Neural progenitor cell (in vitro differentiated cells): ENCODE data around the gene CD164L2. TPM values are rescaled to one million over a fixed set of nuclear protein-coding genes. Genes with fewer than 3 reads are reported as not detected.

Experiments used
- DNase-seq: peaks from one replicate; pipeline ENCODE4 v3.0.0-alpha.2; 2016; ENCODE audit warnings: low spot score
- H2AFZ ChIP-seq: fragments of 200-600 bp; sonication (generic); replicated peaks from 2 replicates; pipeline ENCODE4 v1.6.1; 2016; ENCODE audit warnings: antibody characterized with exemption
- H3F3A ChIP-seq: fragments of 200-600 bp; sonication (generic); 2 replicates; pipeline ENCODE4 v1.6.1; 2016; ENCODE audit warnings: antibody characterized with exemption, low read depth
- H3K27ac ChIP-seq: fragments of 200-600 bp; sonication (generic); 2 replicates; pipeline ENCODE4 v1.5.1; 2016; ENCODE audit warnings: mild to moderate bottlenecking
- H3K27me3 ChIP-seq: fragments of 200-600 bp; sonication (generic); 2 replicates; pipeline ENCODE4 v1.6.1; 2016; ENCODE audit warnings: mild to moderate bottlenecking, moderate library complexity
- H3K36me3 ChIP-seq: fragments of 200-600 bp; sonication (generic); 2 replicates; pipeline ENCODE4 v1.5.1; 2016
- H3K4me1 ChIP-seq: fragments of 200-600 bp; sonication (generic); 2 replicates; pipeline ENCODE4 v1.6.1; 2016; ENCODE audit warnings: mixed run types
- H3K4me2 ChIP-seq: fragments of 200-600 bp; sonication (generic); 2 replicates; pipeline ENCODE4 v1.6.1; 2016
- H3K4me3 ChIP-seq: fragments of 200-600 bp; sonication (generic); 2 replicates; pipeline ENCODE4 v1.5.1; 2016
- H3K79me2 ChIP-seq: fragments of 200-600 bp; sonication (generic); 2 replicates; pipeline ENCODE4 v1.6.1; 2016; ENCODE audit warnings: low read depth
- H3K9ac ChIP-seq: fragments of 200-600 bp; sonication (generic); 2 replicates; pipeline ENCODE4 v1.6.1; 2016
- H3K9me3 ChIP-seq: fragments of 200-600 bp; sonication (generic); 2 replicates; pipeline ENCODE4 v1.5.1; 2016; ENCODE audit warnings: low read depth
- H4K20me1 ChIP-seq: fragments of 200-600 bp; sonication (generic); 2 replicates; pipeline ENCODE4 v1.6.1; 2016; ENCODE audit warnings: low read depth
- H3K27ac Mint-ChIP-seq: 3 replicates; pipeline ENCODE4 v1.8.0; 2021; ENCODE audit warnings: mixed read lengths
- H3K27me3 Mint-ChIP-seq: 2 replicates; pipeline ENCODE4 v1.8.0; 2022; ENCODE audit warnings: low read depth, mild to moderate bottlenecking, inconsistent platforms, moderate library complexity, mixed read lengths; ENCODE audit not compliant: insufficient read depth
- H3K36me3 Mint-ChIP-seq: 3 replicates; pipeline ENCODE4 v1.8.0; 2021; ENCODE audit warnings: mixed read lengths
- H3K4me1 Mint-ChIP-seq: 3 replicates; pipeline ENCODE4 v1.8.0; 2021; ENCODE audit warnings: mixed read lengths
- H3K4me3 Mint-ChIP-seq: 3 replicates; pipeline ENCODE4 v1.8.0; 2021; ENCODE audit warnings: mild to moderate bottlenecking, moderate library complexity, mixed read lengths
- H3K9me3 Mint-ChIP-seq: 3 replicates; pipeline ENCODE4 v1.8.0; 2020; ENCODE audit warnings: mixed read lengths
- CTCF ChIP-seq: fragments of 200-600 bp; sonication (generic); IDR thresholded peaks from 2 replicates; pipeline ENCODE4 v1.5.1; 2017; ENCODE audit warnings: antibody characterized with exemption, mild to moderate bottlenecking
- EZH2 ChIP-seq: fragments of 200-600 bp; sonication (generic); IDR thresholded peaks from 2 replicates; pipeline ENCODE4 v1.6.1; 2017; ENCODE audit warnings: antibody characterized with exemption, mild to moderate bottlenecking, moderate library complexity
- EZH2phosphoT487 ChIP-seq: fragments of 200-600 bp; sonication (generic); IDR thresholded peaks from 2 replicates; pipeline ENCODE4 v1.6.1; 2017; ENCODE audit warnings: antibody characterized with exemption
- total RNA-seq: library from RNA; depleted of rRNA; stranded (reverse); fragments of >200 nt; gene quantifications from 2 replicates; pipeline ENCODE4 v1.2.3, GENCODE V29; 2015; ENCODE audit warnings: low replicate concordance

The CD164L2 gene
- total RNA-seq, 1 donor from 2014 or later: 1.6 TPM

DNA sequence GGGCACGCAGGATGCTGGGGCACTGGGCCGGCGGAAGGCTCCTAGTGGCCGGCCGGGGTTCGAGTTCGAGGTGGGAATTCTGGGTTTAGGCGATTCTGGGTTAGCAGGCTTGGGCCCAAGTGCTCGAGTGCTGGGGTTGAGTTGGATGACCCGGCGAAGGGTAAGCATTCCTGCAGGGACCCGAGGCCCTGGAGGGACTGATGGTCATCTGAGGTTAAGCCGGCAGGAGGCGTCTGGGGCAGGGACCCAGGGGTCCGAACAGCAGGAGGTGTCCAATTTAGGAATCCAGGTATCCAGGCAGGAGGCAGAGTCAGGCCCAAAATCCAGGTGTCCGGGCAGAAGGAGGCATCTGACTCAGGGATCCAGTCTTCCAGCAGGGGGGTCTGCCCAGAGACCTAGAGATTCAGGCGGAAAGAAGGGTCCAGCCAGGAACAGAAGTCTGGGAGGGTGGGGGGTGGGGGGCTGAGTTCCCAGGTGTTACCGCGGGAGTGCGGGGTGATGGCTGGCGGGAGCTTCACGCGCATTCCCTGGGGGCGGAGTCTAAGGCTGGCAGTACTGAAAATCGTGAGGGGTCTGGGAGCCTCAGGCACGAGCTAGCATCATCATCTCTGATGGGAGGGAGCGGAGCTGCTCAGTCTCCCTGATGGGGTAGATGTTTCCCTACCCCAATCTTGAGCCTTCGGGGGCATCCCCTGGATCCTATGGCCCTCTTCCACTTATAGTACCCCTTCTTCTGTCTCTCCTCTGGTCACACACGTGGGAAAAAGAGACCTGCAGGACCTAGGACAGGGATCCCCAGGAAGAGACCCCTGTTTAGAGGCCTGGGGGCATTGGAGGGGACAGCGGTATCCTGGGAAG, 9.9 kb upstream of the CD164L2 start:
- Histone ChIP-seq H3K4me2 (peak overlapping the region; percentile 88), H3K27ac (no peak overlapping the region), H3F3A (peaks cover 6% of the 10 kb centered on the region), H3K4me1 (peaks cover 15% of the 10 kb centered on the region), H4K20me1 (no peaks in the 10 kb centered on the region), H3K4me3 (peak overlapping the region; percentile 67), H3K9ac (no peak overlapping the region), H3K9me3 (no peaks in the 10 kb centered on the region), H3K27me3 (no peaks in the 10 kb centered on the region), H2AFZ (peak overlapping the region; percentile 96), H3K36me3 (no peaks in the 10 kb centered on the region), H3K79me2 (no peaks in the 10 kb centered on the region)
- peaks cover 2% of the 10 kb centered on the region for H3K9me3 Mint-ChIP-seq
- peak overlapping the region; percentile 86 for H3K27ac Mint-ChIP-seq
- TF ChIP-seq CTCF (peak; percentile 45), EZH2phosphoT487 (no peak)
- H3K36me3 Mint-ChIP-seq: no peaks in the 10 kb centered on the region
- H3K4me1 Mint-ChIP-seq: peaks cover 35% of the 10 kb centered on the region
- peaks cover 11% of the 10 kb centered on the region for H3K27me3 Mint-ChIP-seq
- peak overlapping the region; percentile 89 for H3K4me3 Mint-ChIP-seq
- DNase-seq: peak; percentile 52

DNA sequence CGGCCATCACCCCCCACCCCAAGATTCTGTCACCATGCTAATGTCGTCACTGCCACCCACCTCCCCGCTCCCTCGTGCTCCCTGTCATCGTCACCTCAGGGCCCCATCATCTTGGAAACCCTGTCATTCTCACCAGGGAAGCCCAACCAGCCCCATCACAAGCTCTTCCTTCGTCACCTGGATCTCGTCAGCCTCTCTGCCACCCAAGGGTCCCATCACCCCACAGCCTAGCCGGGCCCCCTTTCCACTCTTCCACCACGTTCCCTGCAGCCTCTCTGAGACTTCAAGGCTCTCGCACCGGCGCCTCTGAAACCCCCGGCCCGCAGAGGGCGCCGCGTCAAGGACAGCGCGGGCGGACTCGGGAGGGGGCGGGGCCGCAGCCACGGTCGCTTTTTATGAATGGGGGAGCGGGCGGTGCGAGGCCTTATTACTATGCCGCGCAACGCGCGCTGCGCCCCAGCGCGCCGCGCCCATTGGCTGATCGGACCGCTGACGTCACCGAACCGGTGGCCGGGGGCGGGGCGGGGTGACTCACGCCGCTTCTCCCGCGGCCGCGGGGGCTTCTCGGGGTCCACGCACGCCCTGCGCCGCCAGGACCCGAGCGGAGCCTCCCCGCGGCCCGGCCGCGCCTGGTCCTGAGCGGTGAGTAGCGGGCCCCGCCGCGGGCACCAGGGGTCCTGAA, 9.1 kb upstream of the CD164L2 start, which contains the start of gene GPR3:
TSS of gene GPR3 (plus strand) at position 527 of the 682 bp plus-strand sequence. CDS start 1,177 bp downstream, outside the sequence.
- peak; percentile 96 for DNase-seq
- Mint-ChIP-seq H3K27ac (peak within 1 kb of the TSS; percentile 86), H3K27me3 (peaks cover 11% of the 10 kb centered on the region), H3K36me3 (no peaks in the 10 kb centered on the region), H3K4me3 (peak within 1 kb of the TSS; percentile 89), H3K4me1 (peaks cover 27% of the 10 kb centered on the region), H3K9me3 (peaks cover 2% of the 10 kb centered on the region)
- no peak within 1 kb of the TSS for H3K27ac ChIP-seq
- H3K9me3 ChIP-seq: no peaks in the 10 kb centered on the region
- peak; percentile 64 for TF ChIP-seq CTCF
- no peak for TF ChIP-seq EZH2
- no peak for TF ChIP-seq EZH2phosphoT487
- no peaks in the 10 kb centered on the region for H3K27me3 ChIP-seq
- peaks cover 11% of the 10 kb centered on the region for H3K4me1 ChIP-seq
- peaks cover 6% of the 10 kb centered on the region for H3F3A ChIP-seq
- H4K20me1 ChIP-seq: no peaks in the 10 kb centered on the region
- peak within 1 kb of the TSS; percentile 67 for H3K4me3 ChIP-seq
- peak within 1 kb of the TSS; percentile 88 for H3K4me2 ChIP-seq
- H2AFZ ChIP-seq: peak within 1 kb of the TSS; percentile 96
- H3K9ac ChIP-seq: no peak within 1 kb of the TSS
- no peaks in the 10 kb centered on the region for H3K79me2 ChIP-seq
- no peaks in the 10 kb centered on the region for H3K36me3 ChIP-seq

DNA sequence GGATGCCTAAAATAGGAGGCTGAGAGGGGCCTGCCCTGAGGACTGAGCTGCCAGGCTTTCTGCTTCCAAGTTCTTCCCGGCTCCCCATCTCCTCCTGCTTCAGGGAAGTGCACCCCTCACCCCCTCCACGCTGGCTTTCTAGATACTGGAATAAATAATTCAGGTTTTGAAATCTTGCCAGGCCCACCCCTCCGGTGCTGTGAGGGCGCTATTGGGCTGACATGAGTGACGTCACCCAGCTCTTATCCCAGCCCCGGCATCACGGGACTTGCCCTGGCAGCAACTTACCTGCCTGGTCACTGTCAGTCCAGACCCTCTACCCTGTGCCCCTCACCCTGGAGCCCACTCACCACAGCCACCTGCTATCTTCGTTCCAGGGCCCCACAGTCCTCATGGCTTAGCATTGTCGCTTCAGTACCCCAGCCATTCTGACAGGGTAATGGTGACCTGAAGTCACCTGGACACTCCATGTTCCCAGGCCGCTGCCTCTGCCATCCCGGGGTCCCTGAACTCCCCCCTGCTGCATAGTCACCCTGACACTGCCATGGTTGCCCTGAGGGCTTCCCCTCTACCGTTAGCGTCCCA, 8.5 kb upstream of the CD164L2 start:
- H3K9me3 Mint-ChIP-seq: peaks cover 2% of the 10 kb centered on the region

More for the DNA sequence above, 8.5 kb upstream of the CD164L2 start:
- peaks cover 9% of the 10 kb centered on the region for H3K27me3 Mint-ChIP-seq
- Histone ChIP-seq H3K79me2 (no peaks in the 10 kb centered on the region), H3K27me3 (no peaks in the 10 kb centered on the region), H3K4me1 (peaks cover 11% of the 10 kb centered on the region), H3K9ac (no peak overlapping the region), H3K4me2 (peak overlapping the region; percentile 88), H3K4me3 (peak overlapping the region; percentile 67), H3K36me3 (no peaks in the 10 kb centered on the region), H2AFZ (peak overlapping the region; percentile 81), H4K20me1 (no peaks in the 10 kb centered on the region), H3K27ac (no peak overlapping the region), H3K9me3 (no peaks in the 10 kb centered on the region), H3F3A (peaks cover 6% of the 10 kb centered on the region)
- H3K27ac Mint-ChIP-seq: no peak overlapping the region
- DNase-seq: peak; percentile 56
- TF ChIP-seq EZH2 (no peak), EZH2phosphoT487 (no peak)
- H3K4me3 Mint-ChIP-seq: peak overlapping the region; percentile 79
- H3K36me3 Mint-ChIP-seq: no peaks in the 10 kb centered on the region
- peaks cover 27% of the 10 kb centered on the region for H3K4me1 Mint-ChIP-seq
